Body of pancreas (tissue), 4 donors: ENCODE results near the gene TTLL10.

Experiments used
- CTCF ChIP-seq, 7 experiments: fragments of 450-650 bp in 4 of 7; fragments of 200-600 bp in 3 of 7; sonication (generic) in 3 of 7; IDR thresholded peaks; one replicate each; pipeline ENCODE4 v1.5.1; 2016 to 2019; ENCODE audit warnings: antibody characterized with exemption in 7 of 7
- POLR2A ChIP-seq, 3 donors: fragments of 450-650 bp; IDR thresholded peaks; one replicate each; pipeline ENCODE4 v1.6.1; 2016; ENCODE audit warnings: antibody characterized with exemption in 3 of 3, mild to moderate bottlenecking in 2 of 3

GRCh38 chr1:1239227-1239613 lies 65.5 kb downstream of the TTLL10 start:
- TF ChIP-seq CTCF (IDR thresholded peaks at IDR 0.05): no peak
- no peak for TF ChIP-seq POLR2A (IDR thresholded peaks at IDR 0.05)
